ENCODE data around the gene KHK.

DNA sequence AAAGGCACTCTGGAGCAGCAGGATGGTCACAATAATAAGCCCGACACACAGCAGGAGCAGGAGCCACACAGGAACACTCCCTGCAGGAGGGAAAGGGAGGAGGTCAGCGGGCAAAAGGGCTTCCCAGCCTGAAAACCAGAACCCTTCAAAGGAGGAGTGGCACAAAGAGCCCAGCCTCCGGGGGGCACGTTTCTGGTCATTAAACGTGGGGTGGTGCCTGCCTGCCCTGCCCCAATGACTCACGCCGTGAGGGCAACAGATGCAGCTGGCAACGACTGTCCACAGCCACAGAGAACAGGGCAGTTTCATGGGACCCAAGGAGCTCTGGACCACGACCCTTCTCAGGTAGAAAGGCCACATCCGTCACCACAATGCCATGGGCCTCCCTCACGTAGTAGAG is 44.9 kb downstream of the KHK start:
- TF ChIP-seq CTCF (IDR thresholded peaks at IDR 0.05) (no peak), EZH2 (IDR thresholded peaks at IDR 0.05) (no peak)
